Heart left ventricle (tissue), 16 donors: ENCODE results near the gene ASF1B. TPM values are rescaled to one million over a fixed set of nuclear protein-coding genes. Genes with fewer than 3 reads are reported as not detected.

Experiments
- ATAC-seq, 4 donors: fragments of 200-7000 bp; cut with Tn5 transposase; one replicate each; pipeline ENCODE4 v1.9.1; 2020 to 2022; ENCODE audit warnings: moderate library complexity in 4 of 4, mild to moderate bottlenecking in 3 of 4, moderate number of reproducible peaks in 1 of 4
- DNase-seq, 5 donors: peaks; one replicate each; pipeline ENCODE4 v3.0.0-alpha.2; 2020
- H3K27ac ChIP-seq, 12 donors: fragments of 200-600 bp; sonication (generic) in 4 of 12; one replicate each; pipeline versions ENCODE4 v1.5.0 to v1.8.0; 2016 to 2022; ENCODE audit warnings: mild to moderate bottlenecking in 2 of 12
- H3K27me3 ChIP-seq, 9 donors: fragments of 200-600 bp; sonication (generic) in 2 of 9; one replicate each; pipeline versions ENCODE4 v1.5.1 to v1.8.0; 2016 to 2022; ENCODE audit warnings: mild to moderate bottlenecking in 3 of 9
- H3K36me3 ChIP-seq, 9 donors: fragments of 200-600 bp; sonication (generic) in 2 of 9; one replicate each; pipeline versions ENCODE4 v1.5.0 to v1.8.0; 2018 to 2022; ENCODE audit warnings: mild to moderate bottlenecking in 2 of 9
- H3K4me1 ChIP-seq, 12 donors: fragments of 200-600 bp; sonication (generic) in 4 of 12; one replicate each; pipeline versions ENCODE4 v1.5.0 to v1.8.0; 2016 to 2022; ENCODE audit warnings: mild to moderate bottlenecking in 3 of 12
- H3K4me3 ChIP-seq, 12 donors: fragments of 200-600 bp; sonication (generic) in 4 of 12; one replicate each; pipeline versions ENCODE4 v1.5.0 to v1.8.0; 2017 to 2022; ENCODE audit warnings: mild to moderate bottlenecking in 9 of 12, moderate library complexity in 4 of 12
- H3K9me3 ChIP-seq, 12 donors: fragments of 200-600 bp; sonication (generic) in 4 of 12; one replicate each; pipeline versions ENCODE4 v1.5.0 to v1.8.0; 2016 to 2022; ENCODE audit warnings: mild to moderate bottlenecking in 1 of 12
- CTCF ChIP-seq, 12 donors: fragments of 200-600 bp; sonication (generic) in 4 of 12; IDR thresholded peaks; one replicate each; pipeline versions ENCODE4 v1.5.0 to v1.8.0; 2018 to 2022; ENCODE audit warnings: antibody characterized with exemption in 12 of 12, mild to moderate bottlenecking in 5 of 12
- POLR2A ChIP-seq, 2 donors: fragments of 450-650 bp; IDR thresholded peaks; one replicate each; pipeline ENCODE4 v1.6.1; 2017; ENCODE audit warnings: antibody characterized with exemption in 2 of 2, mild to moderate bottlenecking in 2 of 2, moderate library complexity in 2 of 2
- WGBS, 4 donors: extraction: QIAGEN DNeasy Blood & Tissue Kit in 2 of 4; methylation state at CpG; one replicate each; pipeline versions ENCODE4 v1.1.5 to v1.1.7; 2013 to 2018; 5-methylcytosine and 5-hydroxymethylcytosine counted together
- intact Hi-C, 10 donors: fragments of 100-400 bp; cut with DNase I; formaldehyde crosslinking; loops; one replicate each; pipeline versions ENCODE4 v1.11.1 to v1.14.2; 2022
- polyA plus RNA-seq, 2 donors: library from polyadenylated mRNA; stranded (reverse); fragments of 200-250 nt; gene quantifications; one replicate each; pipeline ENCODE4 v1.2.3, GENCODE V29; 2013
- total RNA-seq, 9 donors: library from RNA; depleted of rRNA in 2 of 9; stranded (reverse); fragments of >200 nt in 2 of 9; fragmentation: NEBNext Ultra II Directional in 3 of 9; extraction: Animal tissue kit (Norgen Biotek cat#: 25700) in 3 of 9; gene quantifications; one replicate each; pipeline versions ENCODE4 v1.1.0 to v1.2.4, GENCODE V29; 2016 to 2023
- donor health status: ischemic (EF 13 %, LVEDD 7.1; RV severe dilation, severe dysfunction).
- donor health status: healthy with polysubstance abuse.
- donor health status: DM: no; HTN: yes; CAD: no.
- donor health status: DM: no; HTN: no; CAD: no.
- donor health status: ischemic (EF 25% LVEDD 6.9; RV normal size, moderate dysfunction).
- donor health status: ischemic (EF 25% LVEDD 5.7; RV mildly dilated, moderate dysfunction).
- donor health status: healthy.
- donor health status: DM: yes; HTN: yes; CAD: no.
- donor health status: ischemic (EF 35%, LVEDD 5.7; RV mildly dilated, moderate dysfunction).
- donor health status: nonischemic (EF 11% LVEDD 7.7; RV severe dilation, severe dysfunction).
- donor health status: DM: yes; HTN: yes; CAD: no.
- donor health status: PGD.
- donor health status: ischemic (EF 29% LVEDD 5.4; RV normal size, mild dysfunction).
- donor health status: nonischemic (EF 23%, LVEDD 6.1; RV moderate dilation, normal function).

ASF1B gene
- total and polyA plus RNA-seq, 11 donors, result 0.19 to 7.0 (median 0.91) TPM

- TF ChIP-seq POLR2A (IDR thresholded peaks at IDR 0.05), result no peak
- no peak for TF ChIP-seq CTCF (IDR thresholded peaks at IDR 0.05)
- intact Hi-C loops, result loop anchor here (1.0 to 10.0 kb wide), 9 partner anchors 43 to 479 kb away; partner anchors contain the start of genes ASF1B (in 5 of the 10), PRKACA (in 2 of the 10), DCAF15 (in 1 of the 10) and RFX1 (in 1 of the 10)
- DNase-seq, result peak in 1 of 5 donors; percentile 36
- Histone ChIP-seq H3K36me3 (no peaks in the 10 kb centered on the region), H3K4me3 (peak overlapping the region; percentile 45 to 89 (median 74)), H3K27ac (peak overlapping the region; percentile 69 to 98 (median 91)), H3K9me3 (no peaks in the 10 kb centered on the region), H3K27me3 (no peaks in the 10 kb centered on the region), H3K4me1 (peaks cover 0 to 51% (median 25%) of the 10 kb centered on the region in 12 donors)
- WGBS, 4 donors, result 3 to 5% (median 4%) methylated on average over 26 to 44 of the region's 44 CpGs
- peak in 2 of 4 donors; percentile 1 to 2 for ATAC-seq
Observed at GRCh38 chr19:14073925-14074838, 62.2 kb downstream of the ASF1B start.

- no peaks in the 10 kb centered on the region for H3K36me3 ChIP-seq
- peak overlapping the region; percentile 56 to 89 (median 74) for H3K4me3 ChIP-seq
- peak overlapping the region; percentile 69 to 98 (median 91) for H3K27ac ChIP-seq
- WGBS, 4 donors, result 0 to 1% (median 0%) methylated on average over 11 to 106 of the region's 106 CpGs
- no peaks in the 10 kb centered on the region for H3K9me3 ChIP-seq
- TF ChIP-seq CTCF (IDR thresholded peaks at IDR 0.05) (peak in 10 of 12 donors; percentile 19 to 89 (median 47)), POLR2A (IDR thresholded peaks at IDR 0.05) (peak in 1 of 2 donors; percentile 38)
- ATAC-seq (peak; percentile 13 to 62 (median 53)), DNase-seq (peak; percentile 77 to 89 (median 82))
- intact Hi-C loops, result loop anchor here in 7 of 10 donors (1.0 to 10.0 kb wide), 9 partner anchors 44 to 479 kb away; partner anchors contain the start of genes ASF1B (in 2 of the 7), PRKACA (in 2 of the 7), DCAF15 (in 1 of the 7) and RFX1 (in 1 of the 7)
- H3K4me1 ChIP-seq, result peaks cover 0 to 47% (median 25%) of the 10 kb centered on the region in 12 donors
- no peaks in the 10 kb centered on the region for H3K27me3 ChIP-seq
Observed at GRCh38 chr19:14073261-14073924, 63.0 kb downstream of the ASF1B start.

- H3K4me1 ChIP-seq, result peaks cover 0 to 45% (median 25%) of the 10 kb centered on the region in 12 donors
- H3K9me3 ChIP-seq, result no peaks in the 10 kb centered on the region
- H3K27me3 ChIP-seq, result no peaks in the 10 kb centered on the region
- WGBS, 4 donors, result 0 to 2% (median 1%) methylated on average over 14 to 51 of the region's 51 CpGs
- intact Hi-C loops, result loop anchor here in 7 of 10 donors (1.0 to 10.0 kb wide), 9 partner anchors 45 to 478 kb away; partner anchors contain the start of genes ASF1B (in 2 of the 7), PRKACA (in 2 of the 7), DCAF15 (in 1 of the 7) and RFX1 (in 1 of the 7)
- DNase-seq (peak; percentile 50 to 74 (median 58)), ATAC-seq (peak in 3 of 4 donors; percentile 19 to 43 (median 33))
- peak within 1 kb of the TSS; percentile 56 to 89 (median 74) for H3K4me3 ChIP-seq
- H3K27ac ChIP-seq, result peak within 1 kb of the TSS; percentile 69 to 98 (median 91)
- TF ChIP-seq CTCF (IDR thresholded peaks at IDR 0.05), result no peak
- TF ChIP-seq POLR2A (IDR thresholded peaks at IDR 0.05), result peak in 1 of 2 donors; percentile 57
- no peaks in the 10 kb centered on the region for H3K36me3 ChIP-seq
Observed at GRCh38 chr19:14072535-14073260, 63.7 kb downstream of the ASF1B start, which contains the start of gene MISP3. Gene MISP3, plus strand, starts transcription at chr19:14072786. Its CDS starts 524 bp downstream, at chr19:14073310.
